Upper lobe of right lung (tissue), 1 donor: Measurements from ENCODE around the gene ADAMTS9. TPM values are rescaled to one million over a fixed set of nuclear protein-coding genes. Genes with fewer than 3 reads are reported as not detected.

Experiments
- ATAC-seq: fragments of 200-7000 bp; cut with Tn5 transposase; one replicate; pipeline ENCODE4 v1.9.1; 2020; ENCODE audit warnings: mild to moderate bottlenecking, moderate library complexity
- DNase-seq: peaks from one replicate; pipeline ENCODE4 v3.0.0-alpha.2; 2020
- H3K27ac ChIP-seq: fragments of 200-600 bp; one replicate; pipeline ENCODE4 v1.8.0; 2022
- H3K27me3 ChIP-seq: fragments of 200-600 bp; one replicate; pipeline ENCODE4 v1.8.0; 2022; ENCODE audit warnings: mild to moderate bottlenecking
- H3K36me3 ChIP-seq: fragments of 200-600 bp; one replicate; pipeline ENCODE4 v1.8.0; 2022
- H3K4me1 ChIP-seq: fragments of 200-600 bp; one replicate; pipeline ENCODE4 v1.8.0; 2022
- H3K4me3 ChIP-seq: fragments of 200-600 bp; one replicate; pipeline ENCODE4 v1.8.0; 2022; ENCODE audit warnings: mild to moderate bottlenecking
- H3K9me3 ChIP-seq: fragments of 200-600 bp; one replicate; pipeline ENCODE4 v1.8.0; 2022
- CTCF ChIP-seq: fragments of 200-600 bp; IDR thresholded peaks from one replicate; pipeline ENCODE4 v1.8.0; 2022; ENCODE audit warnings: antibody characterized with exemption
- intact Hi-C: fragments of 100-400 bp; cut with DNase I; formaldehyde crosslinking; loops from one replicate; pipeline ENCODE4 v1.11.0; 2022
- total RNA-seq: library from RNA; stranded (reverse); fragmentation: NEBNext Ultra II Directional; extraction: Animal tissue kit (Norgen Biotek cat#: 25700); gene quantifications from one replicate; pipeline ENCODE4 v1.2.1, GENCODE V29; 2021
- donor health status: DM: no; HTN: yes; CAD: no; lungs with severe emphysema.

ADAMTS9 gene
- total RNA-seq, 1 donor from 2014 or later: 30.1 TPM

- H3K9me3 ChIP-seq: no peaks in the 10 kb centered on the region
- no peak for TF ChIP-seq CTCF
- H3K27ac ChIP-seq: no peak overlapping the region
- intact Hi-C loops: no loop called here
- ATAC-seq (no peak), DNase-seq (no peak)
- H3K4me1 ChIP-seq: no peaks in the 10 kb centered on the region
- H3K27me3 ChIP-seq: peaks cover 3% of the 10 kb centered on the region
- H3K36me3 ChIP-seq: no peaks in the 10 kb centered on the region
- no peak overlapping the region for H3K4me3 ChIP-seq
Measured at GRCh38 chr3:64490180-64490724, 197.5 kb downstream of the ADAMTS9 start.

GRCh38 chr3:64489361-64490044, 198.3 kb downstream of the ADAMTS9 start:
- Histone ChIP-seq H3K4me1 (no peaks in the 10 kb centered on the region), H3K9me3 (no peaks in the 10 kb centered on the region), H3K36me3 (no peaks in the 10 kb centered on the region), H3K4me3 (no peak overlapping the region), H3K27ac (no peak overlapping the region), H3K27me3 (peaks cover 3% of the 10 kb centered on the region)
- ATAC-seq (peak; percentile 86), DNase-seq (peak; percentile 84)
- no peak for TF ChIP-seq CTCF
- intact Hi-C loops: loop anchor here (5.0 kb wide), 1 partner anchor 457 kb away; no protein-coding TSS in a partner anchor

GRCh38 chr3:64488939-64489338, 198.9 kb downstream of the ADAMTS9 start:
- no peak for DNase-seq

GRCh38 chr3:64484289-64484992, 203.4 kb downstream of the ADAMTS9 start:
- no peak overlapping the region for H3K27ac ChIP-seq
- no peaks in the 10 kb centered on the region for H3K27me3 ChIP-seq
- H3K9me3 ChIP-seq: no peaks in the 10 kb centered on the region
- ATAC-seq (peak; percentile 95), DNase-seq (peak; percentile 73)
- peak; percentile 92 for TF ChIP-seq CTCF
- intact Hi-C loops: no loop called here
- no peaks in the 10 kb centered on the region for H3K4me1 ChIP-seq
- H3K4me3 ChIP-seq: no peak overlapping the region
- H3K36me3 ChIP-seq: no peaks in the 10 kb centered on the region

More at GRCh38 chr3:64488939-64489338, 198.9 kb downstream of the ADAMTS9 start:
- H3K4me1 ChIP-seq: no peaks in the 10 kb centered on the region
- H3K9me3 ChIP-seq: no peaks in the 10 kb centered on the region
- H3K27me3 ChIP-seq: peaks cover 3% of the 10 kb centered on the region
- H3K36me3 ChIP-seq: no peaks in the 10 kb centered on the region
- no peak overlapping the region for H3K4me3 ChIP-seq
- ATAC-seq: no peak
- H3K27ac ChIP-seq: no peak overlapping the region
- TF ChIP-seq CTCF: no peak
- intact Hi-C loops: loop anchor here (5.0 kb wide), 1 partner anchor 457 kb away; no protein-coding TSS in a partner anchor

GRCh38 chr3:64483467-64483866, 204.3 kb downstream of the ADAMTS9 start:
- ATAC-seq: no peak

More at GRCh38 chr3:64483467-64483866, 204.3 kb downstream of the ADAMTS9 start:
- Histone ChIP-seq H3K27ac (no peak overlapping the region), H3K4me3 (no peak overlapping the region), H3K36me3 (no peaks in the 10 kb centered on the region), H3K27me3 (no peaks in the 10 kb centered on the region), H3K4me1 (no peaks in the 10 kb centered on the region), H3K9me3 (no peaks in the 10 kb centered on the region)
- intact Hi-C loops: no loop called here
- TF ChIP-seq CTCF: no peak
- DNase-seq: no peak
